NCI-H1105 treated with DMSO at 0.1 percent for 48 hours (cell line): ENCODE measurements around the gene ZNF366.

ENCODE experiments used
- DNase-seq: peaks from one replicate; lab custom pipeline; 2025; lab: John Stamatoyannopoulos, UW

The ZNF366 gene, protein sequence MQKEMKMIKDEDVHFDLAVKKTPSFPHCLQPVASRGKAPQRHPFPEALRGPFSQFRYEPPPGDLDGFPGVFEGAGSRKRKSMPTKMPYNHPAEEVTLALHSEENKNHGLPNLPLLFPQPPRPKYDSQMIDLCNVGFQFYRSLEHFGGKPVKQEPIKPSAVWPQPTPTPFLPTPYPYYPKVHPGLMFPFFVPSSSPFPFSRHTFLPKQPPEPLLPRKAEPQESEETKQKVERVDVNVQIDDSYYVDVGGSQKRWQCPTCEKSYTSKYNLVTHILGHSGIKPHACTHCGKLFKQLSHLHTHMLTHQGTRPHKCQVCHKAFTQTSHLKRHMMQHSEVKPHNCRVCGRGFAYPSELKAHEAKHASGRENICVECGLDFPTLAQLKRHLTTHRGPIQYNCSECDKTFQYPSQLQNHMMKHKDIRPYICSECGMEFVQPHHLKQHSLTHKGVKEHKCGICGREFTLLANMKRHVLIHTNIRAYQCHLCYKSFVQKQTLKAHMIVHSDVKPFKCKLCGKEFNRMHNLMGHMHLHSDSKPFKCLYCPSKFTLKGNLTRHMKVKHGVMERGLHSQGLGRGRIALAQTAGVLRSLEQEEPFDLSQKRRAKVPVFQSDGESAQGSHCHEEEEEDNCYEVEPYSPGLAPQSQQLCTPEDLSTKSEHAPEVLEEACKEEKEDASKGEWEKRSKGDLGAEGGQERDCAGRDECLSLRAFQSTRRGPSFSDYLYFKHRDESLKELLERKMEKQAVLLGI

GRCh38 chr5:72507231-72507906 lies at the start of gene ZNF366:
Gene ZNF366 (minus strand): TSS chr5:72507410. CDS start chr5:72461496, 45,914 bp downstream.
- DNase-seq = no peak

DNA sequence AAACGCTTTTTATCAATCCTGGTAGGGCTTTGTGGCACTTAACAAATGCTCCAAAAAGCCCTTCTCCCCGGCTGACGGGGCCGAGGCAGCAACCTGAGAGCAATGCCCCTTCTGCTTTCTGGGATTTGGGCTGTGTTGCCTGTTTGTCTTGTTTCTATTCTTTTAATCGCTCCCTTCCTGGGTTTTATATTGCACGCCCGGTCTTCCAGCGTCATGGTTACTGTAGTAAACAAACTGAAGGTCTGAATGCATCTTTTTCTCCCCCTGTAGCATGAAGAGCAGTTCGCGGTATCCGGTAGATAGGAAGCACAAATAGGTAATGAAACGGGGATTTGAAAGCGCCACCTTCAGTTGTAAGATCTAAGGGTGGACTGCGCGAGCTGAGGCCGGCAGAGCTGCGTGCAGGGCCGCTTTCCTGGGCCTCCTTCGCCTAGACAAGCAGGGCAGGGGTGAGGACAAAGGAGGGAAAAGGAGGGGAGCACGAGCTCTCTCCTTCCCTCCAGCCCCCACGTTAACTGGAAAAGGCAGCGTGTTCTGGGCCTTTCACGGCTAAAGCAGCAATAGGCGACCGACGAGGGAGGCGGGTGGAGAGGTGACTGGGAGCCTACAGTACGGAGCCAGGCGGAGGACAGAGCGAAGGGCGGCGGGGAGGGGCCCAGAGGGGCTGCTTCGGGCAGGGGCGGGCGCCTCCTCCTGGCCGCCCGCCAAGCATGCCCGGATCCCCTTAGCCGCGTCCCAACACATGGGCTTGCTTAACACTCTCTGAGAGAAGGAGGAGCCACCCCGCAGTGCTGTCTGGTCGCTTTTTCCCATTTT lies 49.3 kb upstream of the ZNF366 start:
- DNase-seq = no peak

DNA sequence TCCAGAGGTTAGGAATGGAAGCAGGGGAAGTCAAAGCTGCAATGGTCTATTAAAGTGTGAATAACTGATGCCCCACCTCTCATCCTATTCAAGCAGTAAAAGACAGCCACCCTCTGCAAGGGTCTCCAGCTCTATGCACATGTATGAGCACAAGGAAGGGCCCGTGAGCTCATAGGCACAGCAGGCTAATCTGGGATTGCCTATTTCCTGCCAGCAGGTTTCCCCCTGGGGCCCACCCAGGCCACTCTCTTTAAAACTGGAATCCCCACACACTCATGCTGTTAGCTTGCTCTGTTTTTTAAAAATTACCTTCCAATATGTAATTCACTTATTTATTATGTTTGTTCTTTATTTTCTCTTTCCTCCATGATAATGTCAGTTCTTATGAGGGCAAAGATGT lies 48.7 kb upstream of the ZNF366 start:
- no peak for DNase-seq

GRCh38 chr5:72554897-72555296 lies 47.7 kb upstream of the ZNF366 start:
- no peak for DNase-seq

GRCh38 chr5:72552041-72552557 lies 44.9 kb upstream of the ZNF366 start:
- no peak for DNase-seq

DNA sequence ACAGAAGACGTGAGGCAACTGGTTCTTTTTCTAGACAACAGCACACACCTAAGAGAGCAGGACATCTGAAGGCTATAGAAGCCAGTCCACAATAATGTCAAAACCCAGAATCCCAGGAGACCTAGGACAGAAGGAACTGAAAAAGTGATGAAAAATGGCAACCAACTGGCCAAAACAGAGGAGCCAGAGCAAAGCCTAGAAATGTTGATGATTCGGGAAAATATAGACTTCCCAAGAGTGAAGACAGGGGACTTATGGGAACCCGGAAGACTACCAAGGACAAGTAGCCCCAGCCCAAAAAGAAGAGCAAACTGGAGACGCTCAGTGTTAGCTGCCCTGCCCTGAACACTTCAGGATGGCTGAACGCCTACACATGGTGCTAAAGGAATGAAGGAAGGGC lies 43.4 kb upstream of the ZNF366 start:
- DNase-seq = no peak

DNA sequence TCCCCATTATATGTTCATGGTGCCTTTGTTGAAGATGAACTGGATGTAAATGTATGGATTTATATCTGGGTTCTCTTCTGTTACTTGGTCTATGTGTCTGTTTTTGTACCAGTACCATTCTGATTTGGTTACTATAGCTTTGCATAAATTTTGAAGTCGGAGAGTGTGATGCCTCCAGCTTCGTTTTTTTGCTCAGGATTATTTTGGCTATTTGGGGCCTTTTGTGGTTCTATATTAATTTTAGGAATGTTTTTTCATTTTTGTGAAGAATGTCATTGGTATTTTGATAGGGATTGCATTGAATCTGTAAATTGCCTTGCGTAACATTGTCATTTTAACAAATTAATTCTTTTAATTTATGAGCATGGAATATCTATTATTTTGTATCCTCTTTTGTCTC lies 36.6 kb upstream of the ZNF366 start:
- DNase-seq = no peak

DNA sequence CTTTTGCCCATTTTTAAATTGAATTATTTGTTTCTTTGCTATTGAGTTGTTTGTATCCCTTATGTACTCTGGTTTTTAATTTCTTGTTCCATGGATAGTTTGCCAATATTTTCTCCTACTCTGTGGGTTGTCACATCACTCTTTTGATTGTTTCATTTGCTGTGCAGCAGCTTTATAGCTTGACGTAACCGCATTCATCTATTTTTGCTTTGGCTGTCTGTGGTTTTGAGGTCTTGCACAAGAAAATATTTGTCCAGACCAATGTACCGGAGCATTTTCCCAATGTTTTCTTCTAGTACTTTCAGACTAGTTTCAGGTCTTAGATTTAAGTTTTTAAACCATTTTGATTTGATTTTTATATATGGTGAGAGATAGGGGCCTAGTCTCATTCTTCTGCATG lies 36.2 kb upstream of the ZNF366 start:
- no peak for DNase-seq

- DNase-seq = no peak
These were observed 35.5 kb upstream of the ZNF366 start for GRCh38 chr5:72542695-72543094.

- DNase-seq = no peak
These were observed 34.5 kb upstream of the ZNF366 start for GRCh38 chr5:72541501-72542225.

DNA sequence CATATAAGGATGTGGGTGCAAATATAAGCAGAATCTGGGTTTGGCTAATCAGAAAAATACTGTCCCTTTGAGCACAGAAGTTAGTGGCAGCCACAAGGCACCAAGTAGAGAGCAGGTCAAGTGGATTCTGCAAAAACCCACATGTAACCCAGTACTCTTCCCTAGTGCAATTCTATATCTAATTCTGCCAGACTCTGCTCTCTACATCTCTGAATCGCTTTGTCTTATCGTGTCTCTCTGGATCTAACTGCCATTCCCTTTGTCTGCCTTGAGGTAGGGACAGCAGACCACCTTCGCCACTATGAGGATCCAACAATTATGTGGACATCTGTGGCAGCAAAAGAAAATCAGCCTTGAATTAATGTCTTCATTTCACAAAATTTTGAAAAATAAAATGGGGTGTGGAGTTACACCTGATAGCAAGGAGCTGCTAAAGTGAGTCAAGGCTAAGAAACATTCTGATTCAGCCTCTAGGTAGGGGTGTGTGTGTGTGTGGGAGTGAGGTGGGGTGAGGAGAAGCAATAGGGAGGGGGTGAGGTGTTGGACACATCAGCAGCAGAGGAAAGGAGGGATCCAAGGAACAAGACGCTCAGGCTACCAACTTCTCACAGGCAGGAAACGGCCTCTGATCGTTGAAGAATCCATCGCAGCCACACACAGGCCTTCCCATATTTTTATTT lies 33.7 kb upstream of the ZNF366 start:
- DNase-seq = no peak

DNA sequence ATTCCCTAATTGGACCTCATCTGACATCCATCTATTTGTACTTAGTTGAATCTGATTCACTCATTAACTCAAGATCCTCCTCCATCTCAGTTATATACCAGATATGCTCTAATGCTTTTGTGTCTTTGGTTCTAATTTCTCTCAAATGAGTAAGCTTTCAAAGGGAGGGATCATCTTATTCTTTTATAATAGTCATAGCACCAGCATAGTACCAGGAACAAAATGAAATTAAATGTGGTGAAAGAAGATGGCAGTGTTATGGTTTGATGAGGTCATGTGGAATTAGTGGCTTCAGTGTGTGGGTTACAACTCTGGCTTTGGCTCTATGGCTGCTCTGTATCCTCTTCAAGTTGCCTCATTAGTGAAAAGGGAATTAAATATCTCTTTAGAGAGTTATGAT lies 32.5 kb upstream of the ZNF366 start:
- no peak for DNase-seq

DNA sequence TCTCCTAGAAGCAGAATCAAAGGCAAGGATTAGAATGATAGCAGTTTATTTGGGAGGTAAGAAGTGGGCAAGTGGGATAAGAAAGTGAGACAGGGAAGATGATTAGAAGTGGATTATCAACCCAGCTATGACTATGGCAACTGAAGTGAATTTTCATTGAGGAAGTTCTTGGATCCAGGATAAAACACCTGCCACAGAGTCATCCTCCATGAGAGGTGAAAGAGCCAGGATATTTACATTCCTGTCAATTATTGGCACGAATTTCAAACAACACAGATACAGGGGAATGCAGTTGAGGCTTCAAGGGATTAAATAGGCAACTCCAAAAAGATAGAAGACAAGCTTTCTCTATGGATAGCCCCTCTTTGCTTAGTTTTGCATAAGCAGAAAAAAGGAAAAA lies 31.8 kb upstream of the ZNF366 start:
- DNase-seq = no peak

DNA sequence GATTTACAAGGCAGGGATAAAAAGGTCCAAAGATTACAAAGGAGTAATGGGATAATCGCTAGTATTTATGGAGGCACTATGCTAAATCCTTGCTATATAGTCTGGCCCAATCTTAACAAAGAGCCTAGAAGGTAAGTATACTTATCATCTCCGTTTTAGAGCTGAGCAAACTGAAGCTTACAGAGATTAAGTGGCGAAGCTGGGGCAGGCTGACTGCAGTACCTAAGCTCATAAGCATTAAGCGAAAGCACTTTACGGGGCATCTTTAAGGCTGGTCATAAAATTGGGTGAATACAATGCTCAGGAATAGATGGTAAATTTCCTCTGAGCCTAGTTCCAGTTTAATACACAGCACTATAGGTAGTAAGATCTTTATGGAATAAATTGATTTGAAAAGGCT lies 30.0 kb upstream of the ZNF366 start:
- no peak for DNase-seq

- DNase-seq = no peak
These were observed 24.4 kb upstream of the ZNF366 start for GRCh38 chr5:72531496-72532190.

- DNase-seq = no peak
These were observed 23.0 kb upstream of the ZNF366 start for GRCh38 chr5:72530196-72530595.

- DNase-seq = no peak
These were observed 22.2 kb upstream of the ZNF366 start for GRCh38 chr5:72529383-72529782.

GRCh38 chr5:72525816-72526215 lies 18.6 kb upstream of the ZNF366 start:
- DNase-seq = no peak

GRCh38 chr5:72523960-72524582 lies 16.9 kb upstream of the ZNF366 start:
- DNase-seq = no peak
